CD14-positive monocyte (primary cell): ENCODE results near the gene TNFAIP6. TPM values are rescaled to one million over a fixed set of nuclear protein-coding genes. Genes with fewer than 3 reads are reported as not detected.

Experiments used
- DNase-seq, 3 donors: peaks; one replicate each; pipeline ENCODE4 v3.0.0-alpha.2; 2011 to 2022
- H2AFZ ChIP-seq: 2 replicates; pipeline ENCODE4 v1.6.0; 2012; ENCODE audit warnings: mild to moderate bottlenecking, low read depth, low read length, inconsistent platforms; ENCODE audit not compliant: insufficient read depth, poor library complexity, severe bottlenecking
- H3K27ac ChIP-seq, 2 donors: 1 replicate in 1 of 2; 2 replicates in 1 of 2; pipeline ENCODE4 v1.5.1; 2012 to 2013; ENCODE audit warnings: low read length in 2 of 2, control low read depth in 1 of 2, inconsistent platforms in 1 of 2, low read depth in 1 of 2, mild to moderate bottlenecking in 1 of 2
- H3K27me3 ChIP-seq, 2 donors: one replicate each; pipeline versions ENCODE4 v1.6.0 to v1.6.1; 2011 to 2013; ENCODE audit warnings: low read length in 2 of 2; ENCODE audit not compliant: control insufficient read depth in 2 of 2, insufficient read depth in 2 of 2
- H3K36me3 ChIP-seq, 2 donors: replicated peaks in 1 of 2; 1 replicate in 1 of 2; 2 replicates in 1 of 2; pipeline versions ENCODE4 v1.5.1 to v1.6.1; 2012 to 2013; ENCODE audit warnings: low read length in 2 of 2, control low read depth in 1 of 2, inconsistent platforms in 1 of 2, mild to moderate bottlenecking in 1 of 2; ENCODE audit not compliant: insufficient read depth in 2 of 2, control insufficient read depth in 1 of 2
- H3K4me1 ChIP-seq, 2 donors: 1 replicate in 1 of 2; 2 replicates in 1 of 2; pipeline versions ENCODE4 v1.5.1 to v1.6.1; 2012 to 2013; ENCODE audit warnings: low read length in 2 of 2, control low read depth in 1 of 2, inconsistent platforms in 1 of 2, mild to moderate bottlenecking in 1 of 2, moderate library complexity in 1 of 2; ENCODE audit not compliant: insufficient read depth in 2 of 2, control insufficient read depth in 1 of 2
- H3K4me2 ChIP-seq: replicated peaks from 2 replicates; pipeline ENCODE3; 2012; ENCODE audit warnings: low read length, moderate library complexity, mild to moderate bottlenecking; ENCODE audit not compliant: poor library complexity, severe bottlenecking; ENCODE audit errors: extremely low read depth
- H3K4me3 ChIP-seq, 3 experiments: fragments of 200-600 bp in 1 of 3; sonication (generic) in 1 of 3; replicated peaks in 1 of 3; 1 replicate in 2 of 3; 2 replicates in 1 of 3; pipeline ENCODE4 v1.5.1; 2011 to 2013; ENCODE audit warnings: low read length in 3 of 3, mild to moderate bottlenecking in 3 of 3, control low read depth in 2 of 3, low read depth in 2 of 3, inconsistent platforms in 1 of 3, moderate library complexity in 1 of 3
- H3K79me2 ChIP-seq: 2 replicates; pipeline ENCODE4 v1.6.0; 2012; ENCODE audit warnings: mild to moderate bottlenecking, control low read depth, inconsistent platforms, low read length, moderate library complexity; ENCODE audit not compliant: insufficient read depth
- H3K9ac ChIP-seq: 2 replicates; pipeline ENCODE4 v1.6.0; 2017; ENCODE audit warnings: low read length, mild to moderate bottlenecking; ENCODE audit not compliant: insufficient read depth, poor library complexity, severe bottlenecking
- H3K9me3 ChIP-seq, 2 donors: replicated peaks in 1 of 2; 1 replicate in 1 of 2; 2 replicates in 1 of 2; pipeline versions ENCODE4 v1.5.1 to v1.6.1; 2012 to 2013; ENCODE audit warnings: low read length in 2 of 2, control low read depth in 1 of 2; ENCODE audit not compliant: control insufficient read depth in 1 of 2, insufficient read depth in 1 of 2
- H4K20me1 ChIP-seq: 2 replicates; pipeline ENCODE4 v1.6.0; 2012; ENCODE audit warnings: mild to moderate bottlenecking, low read length, control low read depth, moderate library complexity; ENCODE audit not compliant: insufficient read depth
- H3K27ac Mint-ChIP-seq, 7 donors: one replicate each; pipeline ENCODE4 v1.8.0; 2020; ENCODE audit warnings: mild to moderate bottlenecking in 7 of 7, mixed read lengths in 7 of 7, moderate library complexity in 6 of 7, inconsistent platforms in 2 of 7
- H3K27me3 Mint-ChIP-seq, 3 donors: one replicate each; pipeline ENCODE4 v1.8.0; 2021 to 2022; ENCODE audit warnings: low read depth in 3 of 3, mild to moderate bottlenecking in 3 of 3, mixed read lengths in 3 of 3, moderate library complexity in 3 of 3, inconsistent platforms in 1 of 3
- H3K36me3 Mint-ChIP-seq, 2 donors: one replicate each; pipeline ENCODE4 v1.8.0; 2020; ENCODE audit warnings: mixed read lengths in 2 of 2, inconsistent platforms in 1 of 2, mild to moderate bottlenecking in 1 of 2
- H3K4me1 Mint-ChIP-seq: one replicate; pipeline ENCODE4 v1.8.0; 2020; ENCODE audit warnings: mild to moderate bottlenecking, mixed read lengths
- H3K4me3 Mint-ChIP-seq, 2 donors: one replicate each; pipeline ENCODE4 v1.8.0; 2020; ENCODE audit warnings: mild to moderate bottlenecking in 2 of 2, mixed read lengths in 2 of 2, moderate library complexity in 1 of 2
- H3K9me3 Mint-ChIP-seq, 7 donors: one replicate each; pipeline ENCODE4 v1.8.0; 2020 to 2022; ENCODE audit warnings: mixed read lengths in 7 of 7, mild to moderate bottlenecking in 6 of 7, moderate library complexity in 6 of 7, inconsistent platforms in 2 of 7
- WGBS: methylation state at CpG from one replicate; pipeline ENCODE4 v1.1.5; 2013; ENCODE audit warnings: missing lambda C conversion rate; ENCODE audit not compliant: insufficient coverage; 5-methylcytosine and 5-hydroxymethylcytosine counted together
- intact Hi-C, 2 donors: fragments of 100-400 bp; cut with micrococcal nuclease; formaldehyde crosslinking; loops; one replicate each; pipeline versions ENCODE4 v1.15.0 to v1.15.1; 2023
- polyA plus RNA-seq, 3 donors: library from polyadenylated mRNA; depleted of rRNA in 1 of 3; unstranded in 2 of 3; stranded (reverse) in 1 of 3; fragments of 300-500 nt in 2 of 3; fragments of >200 nt in 1 of 3; fragmentation: Illumina TruSeq in 2 of 3; gene quantifications; 1 replicate in 2 of 3; 2 replicates in 1 of 3; pipeline ENCODE4 v1.2.3, GENCODE V29; 2012 to 2021
- TF ChIP-seq, protein P1 (sequence below): fragments of 200-600 bp; IDR thresholded peaks from one replicate; pipeline ENCODE4 v1.8.0; 2022; ENCODE audit warnings: antibody characterized with exemption, mild to moderate bottlenecking

The TNFAIP6 gene
- polyA plus RNA-seq, 3 donors, result 2.6 to 8.2 (median 3.5) TPM

DNA sequence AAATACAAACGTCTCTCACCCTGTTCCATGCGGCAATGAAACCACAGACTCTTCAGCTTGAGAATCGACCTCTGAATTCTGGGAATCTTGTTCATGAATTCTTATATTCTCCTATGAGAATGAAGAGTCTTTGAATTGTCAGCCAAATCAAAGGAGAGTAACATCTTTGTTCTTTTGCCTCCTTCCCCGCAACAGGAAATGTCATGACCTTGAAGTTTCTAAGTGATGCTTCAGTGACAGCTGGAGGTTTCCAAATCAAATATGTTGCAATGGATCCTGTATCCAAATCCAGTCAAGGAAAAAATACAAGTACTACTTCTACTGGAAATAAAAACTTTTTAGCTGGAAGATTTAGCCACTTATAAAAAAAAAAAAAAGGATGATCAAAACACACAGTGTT is 21.8 kb downstream of the TNFAIP6 start:
- Histone ChIP-seq H3K4me1 (no peaks in the 10 kb centered on the region), H3K9me3 (no peaks in the 10 kb centered on the region), H3K36me3 (peaks cover 0 to 3% of the 10 kb centered on the region in 2 donors), H2AFZ (no peak overlapping the region), H3K4me2 (no peak overlapping the region), H3K27me3 (no peaks in the 10 kb centered on the region), H3K4me3 (no peak overlapping the region), H3K9ac (no peak overlapping the region), H4K20me1 (no peaks in the 10 kb centered on the region), H3K79me2 (no peaks in the 10 kb centered on the region), H3K27ac (no peak overlapping the region)
- Mint-ChIP-seq H3K36me3 (peaks cover 0 to 6% of the 10 kb centered on the region in 2 donors), H3K4me3 (no peak overlapping the region), H3K27me3 (peaks cover 0 to 2% (median 0%) of the 10 kb centered on the region in 3 donors), H3K27ac (no peak overlapping the region), H3K9me3 (peaks cover 0 to 3% (median 0%) of the 10 kb centered on the region in 7 donors), H3K4me1 (peaks cover 4% of the 10 kb centered on the region)
- TF ChIP-seq, protein P1, sequence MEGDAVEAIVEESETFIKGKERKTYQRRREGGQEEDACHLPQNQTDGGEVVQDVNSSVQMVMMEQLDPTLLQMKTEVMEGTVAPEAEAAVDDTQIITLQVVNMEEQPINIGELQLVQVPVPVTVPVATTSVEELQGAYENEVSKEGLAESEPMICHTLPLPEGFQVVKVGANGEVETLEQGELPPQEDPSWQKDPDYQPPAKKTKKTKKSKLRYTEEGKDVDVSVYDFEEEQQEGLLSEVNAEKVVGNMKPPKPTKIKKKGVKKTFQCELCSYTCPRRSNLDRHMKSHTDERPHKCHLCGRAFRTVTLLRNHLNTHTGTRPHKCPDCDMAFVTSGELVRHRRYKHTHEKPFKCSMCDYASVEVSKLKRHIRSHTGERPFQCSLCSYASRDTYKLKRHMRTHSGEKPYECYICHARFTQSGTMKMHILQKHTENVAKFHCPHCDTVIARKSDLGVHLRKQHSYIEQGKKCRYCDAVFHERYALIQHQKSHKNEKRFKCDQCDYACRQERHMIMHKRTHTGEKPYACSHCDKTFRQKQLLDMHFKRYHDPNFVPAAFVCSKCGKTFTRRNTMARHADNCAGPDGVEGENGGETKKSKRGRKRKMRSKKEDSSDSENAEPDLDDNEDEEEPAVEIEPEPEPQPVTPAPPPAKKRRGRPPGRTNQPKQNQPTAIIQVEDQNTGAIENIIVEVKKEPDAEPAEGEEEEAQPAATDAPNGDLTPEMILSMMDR, result no peak
- WGBS, result no CpG with 5 or more reads among the region's 4 CpGs
- DNase-seq, result no peak
- intact Hi-C loops, result no loop called here

DNA sequence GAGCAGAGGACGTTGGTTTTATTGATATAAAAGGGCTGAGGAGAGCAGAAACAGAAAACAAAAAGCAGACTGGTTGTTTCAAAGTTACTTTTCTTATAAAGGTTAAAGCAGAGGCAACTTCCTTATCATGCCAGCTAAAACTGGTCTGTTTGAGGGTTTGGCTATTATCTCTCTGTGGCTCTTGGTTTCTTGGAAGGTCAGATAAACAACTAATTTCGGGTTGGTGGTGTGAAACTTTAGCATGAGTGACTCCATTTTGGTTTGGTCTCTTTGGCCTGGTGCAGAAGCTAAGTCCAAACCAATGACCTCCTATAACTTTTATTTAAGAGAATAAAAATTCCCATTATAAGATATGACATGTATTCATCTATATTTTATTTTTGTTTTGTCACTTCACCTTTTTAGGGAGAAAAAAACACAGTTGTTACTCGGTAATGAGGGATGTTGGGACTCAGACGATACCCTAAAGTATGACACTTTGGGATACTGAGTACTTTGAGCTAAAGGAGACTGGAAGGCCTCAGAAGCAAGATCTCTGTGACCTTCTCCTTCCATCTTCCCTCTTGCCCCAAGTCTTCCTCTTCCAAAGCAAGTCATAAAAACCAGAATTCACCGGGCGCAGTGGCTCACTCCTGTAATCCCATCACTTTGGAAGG is 23.3 kb downstream of the TNFAIP6 start:
- Histone ChIP-seq H3K79me2 (no peaks in the 10 kb centered on the region), H3K9ac (no peak overlapping the region), H4K20me1 (no peaks in the 10 kb centered on the region), H2AFZ (no peak overlapping the region), H3K36me3 (no peaks in the 10 kb centered on the region), H3K9me3 (no peaks in the 10 kb centered on the region), H3K27ac (no peak overlapping the region), H3K27me3 (no peaks in the 10 kb centered on the region), H3K4me3 (no peak overlapping the region), H3K4me1 (no peaks in the 10 kb centered on the region), H3K4me2 (no peak overlapping the region)
- peaks cover 0 to 6% of the 10 kb centered on the region in 2 donors for H3K36me3 Mint-ChIP-seq
- H3K9me3 Mint-ChIP-seq, result peaks cover 0 to 3% (median 0%) of the 10 kb centered on the region in 7 donors
- 100% methylated on average over 2 of the region's 6 CpGs for WGBS
- TF ChIP-seq, protein P1, result no peak
- no peak overlapping the region for H3K4me3 Mint-ChIP-seq
- H3K4me1 Mint-ChIP-seq, result peaks cover 4% of the 10 kb centered on the region
- intact Hi-C loops, result no loop called here
- H3K27me3 Mint-ChIP-seq, result peaks cover 0 to 2% (median 0%) of the 10 kb centered on the region in 3 donors
- DNase-seq, result no peak
- H3K27ac Mint-ChIP-seq, result no peak overlapping the region
